Lower leg skin (tissue), 4 donors: ENCODE data around the gene C1QC. TPM values are rescaled to one million over a fixed set of nuclear protein-coding genes. Genes with fewer than 3 reads are reported as not detected.

Experiments
- DNase-seq, 2 donors: peaks; one replicate each; pipeline ENCODE4 v3.0.0-alpha.2; 2019; ENCODE audit warnings: low spot score in 2 of 2
- H3K4me3 ChIP-seq: fragments of 200-600 bp; sonication (generic); 2 replicates; pipeline ENCODE4 v1.5.1; 2017; ENCODE audit warnings: mild to moderate bottlenecking, low read depth; ENCODE audit not compliant: poor library complexity, severe bottlenecking
- POLR2A ChIP-seq, 2 donors: fragments of 450-650 bp; IDR thresholded peaks; one replicate each; pipeline ENCODE4 v1.6.1; 2016 to 2017; ENCODE audit warnings: antibody characterized with exemption in 2 of 2, mild to moderate bottlenecking in 1 of 2, moderate library complexity in 1 of 2
- WGBS, 2 donors: methylation state at CpG; one replicate each; pipeline ENCODE4 v1.1.5; 2018; 5-methylcytosine and 5-hydroxymethylcytosine counted together
- intact Hi-C: fragments of 100-400 bp; cut with DNase I; formaldehyde crosslinking; loops from one replicate; pipeline ENCODE4 v1.15.0; 2023; ENCODE audit warnings: low total_unique reads
- total RNA-seq, 4 donors: library from RNA; depleted of rRNA; stranded (reverse); fragments of >200 nt; gene quantifications; one replicate each; pipeline ENCODE4 v1.1.0, GENCODE V29; 2016
- TF ChIP-seq, protein P1 (sequence below), 3 donors: fragments of 450-650 bp; IDR thresholded peaks; one replicate each; pipeline ENCODE4 v1.5.1; 2016; ENCODE audit warnings: antibody characterized with exemption in 3 of 3, mild to moderate bottlenecking in 3 of 3, moderate library complexity in 2 of 3

Gene C1QC
- total RNA-seq, 4 donors from 2014 or later, result 12.9 to 63.0 (median 32.7) TPM

DNA sequence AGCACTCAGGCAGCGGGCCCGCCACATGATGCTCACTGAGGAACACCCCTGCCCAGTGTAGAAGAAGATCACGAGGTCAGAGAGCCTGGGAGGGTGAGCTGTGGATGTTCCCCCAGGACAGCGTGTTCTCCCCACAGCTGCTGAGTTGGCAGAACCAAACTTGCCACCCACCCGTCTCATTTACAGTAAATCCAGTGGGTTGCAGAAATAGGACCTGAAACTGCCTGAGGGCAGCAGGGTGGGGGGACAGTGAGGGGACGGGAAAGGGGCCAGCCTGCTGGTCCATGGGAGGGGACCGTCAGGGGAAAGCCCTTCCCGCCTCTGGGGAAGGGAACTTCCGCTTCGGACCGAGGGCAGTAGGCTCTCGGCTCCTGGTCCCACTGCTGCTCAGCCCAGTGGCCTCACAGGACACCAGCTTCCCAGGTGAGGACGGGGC is 9.5 kb downstream of the C1QC start, which contains the start of gene C1QB:
Gene C1QB, plus strand, starts transcription at position 356 of the 436 bp plus-strand sequence. CDS start 6,227 bp downstream, outside the sequence.
- TF ChIP-seq, protein P1, sequence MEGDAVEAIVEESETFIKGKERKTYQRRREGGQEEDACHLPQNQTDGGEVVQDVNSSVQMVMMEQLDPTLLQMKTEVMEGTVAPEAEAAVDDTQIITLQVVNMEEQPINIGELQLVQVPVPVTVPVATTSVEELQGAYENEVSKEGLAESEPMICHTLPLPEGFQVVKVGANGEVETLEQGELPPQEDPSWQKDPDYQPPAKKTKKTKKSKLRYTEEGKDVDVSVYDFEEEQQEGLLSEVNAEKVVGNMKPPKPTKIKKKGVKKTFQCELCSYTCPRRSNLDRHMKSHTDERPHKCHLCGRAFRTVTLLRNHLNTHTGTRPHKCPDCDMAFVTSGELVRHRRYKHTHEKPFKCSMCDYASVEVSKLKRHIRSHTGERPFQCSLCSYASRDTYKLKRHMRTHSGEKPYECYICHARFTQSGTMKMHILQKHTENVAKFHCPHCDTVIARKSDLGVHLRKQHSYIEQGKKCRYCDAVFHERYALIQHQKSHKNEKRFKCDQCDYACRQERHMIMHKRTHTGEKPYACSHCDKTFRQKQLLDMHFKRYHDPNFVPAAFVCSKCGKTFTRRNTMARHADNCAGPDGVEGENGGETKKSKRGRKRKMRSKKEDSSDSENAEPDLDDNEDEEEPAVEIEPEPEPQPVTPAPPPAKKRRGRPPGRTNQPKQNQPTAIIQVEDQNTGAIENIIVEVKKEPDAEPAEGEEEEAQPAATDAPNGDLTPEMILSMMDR (IDR thresholded peaks at IDR 0.05), result no peak
- no peak for TF ChIP-seq POLR2A (IDR thresholded peaks at IDR 0.05)
- intact Hi-C loops, result no loop called here
- peak; percentile 58 to 88 for DNase-seq
- H3K4me3 ChIP-seq, result peak within 1 kb of the TSS; percentile 2
- WGBS, 2 donors, result 55 to 68% methylated on average over 10 to 13 of the region's 13 CpGs

DNA sequence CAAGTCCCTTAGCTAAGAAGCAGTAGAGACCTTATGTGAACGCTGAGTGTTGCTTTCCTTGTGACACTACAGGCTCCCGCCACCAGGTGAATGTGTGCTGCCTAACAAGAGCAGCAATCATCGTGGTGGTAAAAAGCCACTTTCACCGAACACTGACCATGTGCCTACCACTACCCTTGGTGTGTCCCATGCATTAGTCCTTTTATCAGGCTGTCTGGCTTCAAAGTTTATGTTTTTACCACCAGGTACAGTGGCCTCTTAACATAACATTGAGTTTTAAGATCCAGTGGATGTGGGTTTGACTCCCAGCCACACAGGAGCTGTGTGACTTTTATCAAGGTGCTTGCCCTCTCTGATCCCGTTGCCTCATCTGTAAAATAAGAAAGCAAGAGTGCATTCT is 11.3 kb downstream of the C1QC start:
- TF ChIP-seq, protein P1 (IDR thresholded peaks at IDR 0.05), result no peak
- TF ChIP-seq POLR2A (IDR thresholded peaks at IDR 0.05), result no peak
- 62 to 64% methylated on average over 5 of the region's 5 CpGs for WGBS, 2 donors
- no peak overlapping the region for H3K4me3 ChIP-seq
- intact Hi-C loops, result no loop called here
- DNase-seq, result no peak

DNA sequence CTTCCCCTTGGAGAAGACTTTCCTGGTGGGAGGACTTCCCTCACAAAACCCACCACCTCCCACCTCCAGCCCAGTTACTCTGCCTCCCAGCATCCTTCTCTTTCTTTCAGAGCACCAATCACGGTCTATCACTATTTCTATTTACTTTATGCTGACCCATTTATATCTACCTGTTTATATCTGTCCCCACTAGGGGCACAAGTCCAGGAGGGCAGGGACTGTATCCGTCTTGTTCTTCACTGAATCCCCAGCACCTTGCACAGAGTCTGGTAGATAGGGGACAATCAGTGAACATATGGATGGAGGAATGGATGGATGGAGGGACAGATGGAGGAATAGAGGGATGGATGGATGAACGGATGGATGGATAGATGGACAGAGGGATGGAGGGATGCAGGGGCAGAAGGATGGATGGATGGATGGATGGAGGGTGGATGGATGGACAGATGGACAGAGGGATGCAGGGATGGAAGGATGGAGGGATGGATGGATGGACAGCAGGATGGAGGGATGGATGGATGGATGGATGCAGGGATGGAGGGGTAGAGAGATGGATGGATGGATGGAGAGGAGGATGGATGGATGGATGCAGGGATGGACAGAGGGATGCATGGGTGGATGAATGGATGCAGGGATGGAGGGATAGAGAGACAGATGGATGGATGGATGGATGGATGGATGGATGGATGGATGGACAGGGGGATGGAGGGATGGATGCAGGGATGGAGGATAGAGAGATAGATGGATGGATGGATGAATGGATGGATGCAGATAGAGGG is 15.1 kb downstream of the C1QC start:
- H3K4me3 ChIP-seq, result no peak overlapping the region
- WGBS, 2 donors, result 76 to 78% methylated on average over 3 of the region's 3 CpGs
- TF ChIP-seq, protein P1 (IDR thresholded peaks at IDR 0.05), result no peak
- no peak for TF ChIP-seq POLR2A (IDR thresholded peaks at IDR 0.05)
- intact Hi-C loops, result no loop called here
- DNase-seq, result no peak

DNA sequence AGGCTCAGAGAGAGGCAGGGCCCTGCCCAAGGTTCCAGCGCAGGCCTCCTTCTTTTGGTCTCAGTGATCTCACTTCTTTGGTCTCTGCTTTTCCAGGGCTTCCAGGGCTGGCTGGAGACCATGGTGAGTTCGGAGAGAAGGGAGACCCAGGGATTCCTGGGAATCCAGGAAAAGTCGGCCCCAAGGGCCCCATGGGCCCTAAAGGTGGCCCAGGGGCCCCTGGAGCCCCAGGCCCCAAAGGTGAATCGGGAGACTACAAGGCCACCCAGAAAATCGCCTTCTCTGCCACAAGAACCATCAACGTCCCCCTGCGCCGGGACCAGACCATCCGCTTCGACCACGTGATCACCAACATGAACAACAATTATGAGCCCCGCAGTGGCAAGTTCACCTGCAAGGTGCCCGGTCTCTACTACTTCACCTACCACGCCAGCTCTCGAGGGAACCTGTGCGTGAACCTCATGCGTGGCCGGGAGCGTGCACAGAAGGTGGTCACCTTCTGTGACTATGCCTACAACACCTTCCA is 17.3 kb downstream of the C1QC start:
- intact Hi-C loops, result no loop called here
- no peak for DNase-seq
- no peak overlapping the region for H3K4me3 ChIP-seq
- TF ChIP-seq, protein P1 (IDR thresholded peaks at IDR 0.05), result no peak
- TF ChIP-seq POLR2A (IDR thresholded peaks at IDR 0.05), result no peak
- 89 to 91% methylated on average over 19 of the region's 19 CpGs for WGBS, 2 donors

DNA sequence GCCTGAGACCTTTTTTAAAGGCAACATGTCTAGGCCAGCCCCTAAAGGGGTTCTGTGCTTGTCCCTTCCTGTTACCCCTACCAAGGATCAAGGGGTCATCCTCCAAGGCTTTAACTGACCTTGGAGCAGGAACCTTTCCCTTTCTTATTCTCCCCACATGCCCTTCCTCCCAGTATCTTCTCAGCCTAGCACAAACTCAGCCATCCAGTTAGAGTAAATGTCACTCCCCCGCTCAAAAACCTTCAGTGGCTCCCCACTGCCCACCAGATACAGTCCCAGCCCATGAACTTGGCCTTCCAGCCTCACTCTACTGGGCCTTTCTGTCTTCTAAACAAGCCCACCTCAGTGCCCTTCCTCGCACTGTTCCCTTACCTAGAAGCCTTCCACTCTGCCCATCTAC is 18.4 kb downstream of the C1QC start:
- DNase-seq, result no peak
- intact Hi-C loops, result no loop called here
- TF ChIP-seq, protein P1 (IDR thresholded peaks at IDR 0.05), result no peak
- no peak for TF ChIP-seq POLR2A (IDR thresholded peaks at IDR 0.05)
- WGBS, 2 donors, result 81 to 84% methylated on average over 2 of the region's 2 CpGs
- no peak overlapping the region for H3K4me3 ChIP-seq
